GM19035 (cell line): ENCODE measurements around the gene RBM12.

Source experiments
- ATAC-seq: cut with Tn5 transposase; IDR thresholded peaks from one replicate; pipeline ENCODE4 v1.9.1; 2021; ENCODE audit not compliant: unreplicated experiment

The RBM12 gene

GRCh38 chr20:35660122-35660937, 4.4 kb downstream of the RBM12 start:
- ATAC-seq, result no peak

- no peak for ATAC-seq
Measured at GRCh38 chr20:35657271-35657670, 7.4 kb downstream of the RBM12 start.

GRCh38 chr20:35654415-35654814, 10.3 kb downstream of the RBM12 start:
- no peak for ATAC-seq

- no peak for ATAC-seq
Measured at GRCh38 chr20:35653893-35654292, 10.8 kb downstream of the RBM12 start.

GRCh38 chr20:35653430-35653734, 11.3 kb downstream of the RBM12 start:
- no peak for ATAC-seq

- no peak for ATAC-seq
Measured at GRCh38 chr20:35652641-35653429, 11.9 kb downstream of the RBM12 start.

GRCh38 chr20:35651958-35652357, 12.7 kb downstream of the RBM12 start:
- ATAC-seq, result no peak

- no peak for ATAC-seq
Measured at GRCh38 chr20:35650632-35651031, 14.1 kb downstream of the RBM12 start.

GRCh38 chr20:35648836-35649235, 15.9 kb downstream of the RBM12 start:
- no peak for ATAC-seq

GRCh38 chr20:35644806-35645205, 19.9 kb downstream of the RBM12 start:
- no peak for ATAC-seq

GRCh38 chr20:35643045-35643444, 21.7 kb downstream of the RBM12 start:
- no peak for ATAC-seq

- ATAC-seq, result no peak
Measured at GRCh38 chr20:35641743-35642142, 23.0 kb downstream of the RBM12 start.

- no peak for ATAC-seq
Measured at GRCh38 chr20:35640724-35641123, 24.0 kb downstream of the RBM12 start.

GRCh38 chr20:35638751-35639150, 25.9 kb downstream of the RBM12 start:
- ATAC-seq, result no peak

- ATAC-seq, result no peak
Measured at GRCh38 chr20:35637276-35637675, 27.4 kb downstream of the RBM12 start.

- ATAC-seq, result no peak
Measured at GRCh38 chr20:35636095-35636494, 28.6 kb downstream of the RBM12 start.

- ATAC-seq, result no peak
Measured at GRCh38 chr20:35635652-35636051, 29.0 kb downstream of the RBM12 start.

GRCh38 chr20:35632539-35633115, 32.1 kb downstream of the RBM12 start:
- no peak for ATAC-seq

- no peak for ATAC-seq
Measured at GRCh38 chr20:35630636-35631035, 34.1 kb downstream of the RBM12 start.

GRCh38 chr20:35629427-35630145, 35.1 kb downstream of the RBM12 start:
- no peak for ATAC-seq

GRCh38 chr20:35627121-35627520, 37.6 kb downstream of the RBM12 start:
- ATAC-seq, result no peak
